HG02642 (cell line): ENCODE measurements around the gene DSE.

Experiments
- ATAC-seq: cut with Tn5 transposase; IDR thresholded peaks from one replicate; pipeline ENCODE4 v1.9.1; 2021; ENCODE audit warnings: mild to moderate bottlenecking; ENCODE audit not compliant: unreplicated experiment, poor library complexity

DSE gene

GRCh38 chr6:116406678-116407345, 36.1 kb downstream of the DSE start:
- ATAC-seq, result no peak

- peak; percentile 41 for ATAC-seq
Observed at GRCh38 chr6:116408491-116408890, 37.7 kb downstream of the DSE start.

GRCh38 chr6:116409756-116410155, 39.0 kb downstream of the DSE start:
- ATAC-seq, result peak; percentile 75

- ATAC-seq, result no peak
Observed at GRCh38 chr6:116411284-116411623, 40.5 kb downstream of the DSE start.

- no peak for ATAC-seq
Observed at GRCh38 chr6:116412270-116412669, 41.5 kb downstream of the DSE start.

GRCh38 chr6:116413357-116413756, 42.6 kb downstream of the DSE start:
- ATAC-seq, result no peak

GRCh38 chr6:116417661-116418060, 46.9 kb downstream of the DSE start:
- no peak for ATAC-seq

GRCh38 chr6:116419069-116419786, 48.5 kb downstream of the DSE start:
- ATAC-seq, result no peak

- no peak for ATAC-seq
Observed at GRCh38 chr6:116420341-116420740, 49.6 kb downstream of the DSE start.

- no peak for ATAC-seq
Observed at GRCh38 chr6:116422238-116422637, 51.5 kb downstream of the DSE start.

GRCh38 chr6:116424001-116424400, 53.3 kb downstream of the DSE start:
- no peak for ATAC-seq

- ATAC-seq, result no peak
Observed at GRCh38 chr6:116426551-116426950, 55.8 kb downstream of the DSE start.

GRCh38 chr6:116429111-116429510, 58.4 kb downstream of the DSE start:
- ATAC-seq, result no peak

- ATAC-seq, result no peak
Observed at GRCh38 chr6:116430860-116431259, 60.1 kb downstream of the DSE start.

- ATAC-seq, result no peak
Observed at GRCh38 chr6:116431964-116432595, 61.3 kb downstream of the DSE start.

- ATAC-seq, result no peak
Observed at GRCh38 chr6:116433206-116433712, 62.5 kb downstream of the DSE start.

GRCh38 chr6:116434056-116434725, 63.4 kb downstream of the DSE start:
- ATAC-seq, result no peak

GRCh38 chr6:116436586-116436985, 65.8 kb downstream of the DSE start:
- ATAC-seq, result no peak

- no peak for ATAC-seq
Observed at GRCh38 chr6:116437656-116438055, 66.9 kb downstream of the DSE start.

GRCh38 chr6:116438590-116439448, 68.1 kb downstream of the DSE start:
- no peak for ATAC-seq
